Mesenchymal stem cell (in vitro differentiated cells and primary cell): ENCODE measurements around the gene CCL28.

ENCODE experiments used
- DNase-seq: peaks from one replicate; pipeline ENCODE4 v3.0.0-alpha.2; 2013
- H2AFZ ChIP-seq: one replicate; pipeline ENCODE4 v1.6.1; 2013; ENCODE audit warnings: low read depth, mild to moderate bottlenecking, control low read depth, inconsistent platforms, low read length, moderate library complexity
- H2AK5ac ChIP-seq: 2 replicates; pipeline ENCODE4 v1.6.1; 2013; ENCODE audit warnings: low read length, moderate library complexity, mild to moderate bottlenecking, inconsistent platforms; ENCODE audit not compliant: severe bottlenecking
- H2BK120ac ChIP-seq: one replicate; pipeline ENCODE4 v1.6.1; 2013; ENCODE audit warnings: low read depth, mild to moderate bottlenecking, inconsistent platforms, low read length, moderate library complexity
- H2BK12ac ChIP-seq, 2 experiments: one replicate each; pipeline ENCODE4 v1.6.1; 2013; ENCODE audit warnings: inconsistent platforms in 2 of 2, low read length in 2 of 2, mild to moderate bottlenecking in 2 of 2, moderate library complexity in 2 of 2, control low read depth in 1 of 2
- H2BK15ac ChIP-seq: one replicate; pipeline ENCODE4 v1.6.1; 2013; ENCODE audit warnings: mild to moderate bottlenecking, low read depth, inconsistent platforms; ENCODE audit not compliant: poor library complexity, severe bottlenecking
- H2BK5ac ChIP-seq: 2 replicates; pipeline ENCODE4 v1.6.1; 2013; ENCODE audit warnings: low read depth, mild to moderate bottlenecking, low read length, control low read depth, inconsistent platforms; ENCODE audit not compliant: poor library complexity, severe bottlenecking
- H3K14ac ChIP-seq, 2 experiments: one replicate each; pipeline ENCODE4 v1.6.1; 2013; ENCODE audit warnings: inconsistent platforms in 2 of 2, low read length in 2 of 2, control low read depth in 1 of 2, mild to moderate bottlenecking in 1 of 2, moderate library complexity in 1 of 2
- H3K18ac ChIP-seq, 2 experiments: one replicate each; pipeline ENCODE4 v1.6.1; 2013; ENCODE audit warnings: inconsistent platforms in 2 of 2, low read length in 2 of 2, control low read depth in 1 of 2, low read depth in 1 of 2, mild to moderate bottlenecking in 1 of 2
- H3K23ac ChIP-seq, 2 experiments: one replicate each; pipeline ENCODE4 v1.6.1; 2013; ENCODE audit warnings: inconsistent platforms in 2 of 2, low read length in 2 of 2, mild to moderate bottlenecking in 2 of 2, moderate library complexity in 2 of 2, control low read depth in 1 of 2
- H3K27ac ChIP-seq: 2 replicates; pipeline ENCODE4 v1.5.1; 2013; ENCODE audit warnings: mild to moderate bottlenecking, moderate library complexity, low read length, control low read depth, inconsistent platforms; ENCODE audit not compliant: poor library complexity, severe bottlenecking
- H3K27me3 ChIP-seq, 2 experiments: 2 replicates each; pipeline versions ENCODE4 v1.6.1 to v1.7.0; 2013; ENCODE audit warnings: low read length in 2 of 2, mild to moderate bottlenecking in 2 of 2, moderate library complexity in 2 of 2, control low read depth in 1 of 2, inconsistent platforms in 1 of 2; ENCODE audit not compliant: control insufficient read depth in 1 of 2, insufficient read depth in 1 of 2
- H3K36me3 ChIP-seq, 2 experiments: 2 replicates each; pipeline versions ENCODE4 v1.6.1 to v1.7.0; 2013; ENCODE audit warnings: low read length in 2 of 2, control low read depth in 1 of 2, inconsistent platforms in 1 of 2, low read depth in 1 of 2, mild to moderate bottlenecking in 1 of 2; ENCODE audit not compliant: insufficient read depth in 2 of 2, control insufficient read depth in 1 of 2
- H3K4ac ChIP-seq, 2 experiments: one replicate each; pipeline ENCODE4 v1.6.1; 2013; ENCODE audit warnings: inconsistent platforms in 2 of 2, low read length in 2 of 2, mild to moderate bottlenecking in 2 of 2, moderate library complexity in 2 of 2, control low read depth in 1 of 2, low read depth in 1 of 2
- H3K4me1 ChIP-seq: 2 replicates; pipeline ENCODE4 v1.6.1; 2013; ENCODE audit warnings: low read depth, low read length, control low read depth; ENCODE audit not compliant: control insufficient read depth, insufficient read depth
- H3K4me2 ChIP-seq: 2 replicates; pipeline ENCODE4 v1.6.1; 2013; ENCODE audit warnings: low read length, mild to moderate bottlenecking, inconsistent platforms; ENCODE audit not compliant: poor library complexity, severe bottlenecking
- H3K4me3 ChIP-seq, 2 experiments: 2 replicates each; pipeline versions ENCODE4 v1.5.1 to v1.7.0; 2013; ENCODE audit warnings: low read length in 2 of 2, mild to moderate bottlenecking in 2 of 2, control low read depth in 1 of 2, low read depth in 1 of 2; ENCODE audit not compliant: insufficient read depth in 1 of 2
- H3K79me1 ChIP-seq: replicated peaks from 2 replicates; pipeline ENCODE4 v1.6.1; 2013; ENCODE audit warnings: mild to moderate bottlenecking, control low read depth, low read length, inconsistent platforms; ENCODE audit not compliant: poor library complexity, severe bottlenecking
- H3K9ac ChIP-seq: 2 replicates; pipeline ENCODE4 v1.7.0; 2013; ENCODE audit warnings: mild to moderate bottlenecking, low read length, moderate library complexity
- H3K9me3 ChIP-seq: 2 replicates; pipeline ENCODE4 v1.7.0; 2013; ENCODE audit warnings: mild to moderate bottlenecking, low read length; ENCODE audit not compliant: control insufficient read depth
- H4K8ac ChIP-seq: one replicate; pipeline ENCODE4 v1.6.1; 2013; ENCODE audit warnings: inconsistent platforms, mild to moderate bottlenecking, low read length, moderate library complexity
- H4K91ac ChIP-seq: one replicate; pipeline ENCODE4 v1.6.1; 2013; ENCODE audit warnings: mild to moderate bottlenecking, low read length, inconsistent platforms
- WGBS: methylation state at CpG from one replicate; pipeline ENCODE4 v1.1.7; 2013; ENCODE audit warnings: mixed read lengths; 5-methylcytosine and 5-hydroxymethylcytosine counted together

Gene CCL28

DNA sequence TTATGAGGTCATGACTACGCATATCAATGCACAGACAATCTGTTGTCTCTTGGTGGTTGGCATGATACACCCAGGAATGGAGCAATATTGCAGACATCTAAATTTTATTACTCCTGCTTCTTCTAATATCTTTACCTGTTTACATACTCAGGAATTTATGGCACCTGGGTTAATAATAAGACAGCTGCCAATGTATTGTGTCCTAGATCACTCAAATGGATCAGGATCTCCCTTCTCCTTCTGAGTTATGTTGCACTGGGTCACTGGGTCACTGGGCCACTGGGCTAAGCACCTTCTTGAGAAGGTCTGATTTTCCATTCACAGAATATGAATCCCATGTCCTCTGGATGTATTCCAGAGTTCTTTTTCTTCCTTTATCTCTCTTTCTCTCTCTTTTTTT is 41.8 kb downstream of the CCL28 start:
- H3K27me3 ChIP-seq: no peaks in the 10 kb centered on the region
- H4K91ac ChIP-seq: no peak overlapping the region
- WGBS: 100% methylated on average over 1 of the region's 1 CpG
- DNase-seq: no peak
- H3K79me1 ChIP-seq: no peaks in the 10 kb centered on the region
- H3K4me3 ChIP-seq: no peak overlapping the region
- H3K4ac ChIP-seq: no peak overlapping the region
- no peak overlapping the region for H3K14ac ChIP-seq
- no peak overlapping the region for H3K18ac ChIP-seq
- H3K9ac ChIP-seq: no peak overlapping the region
- no peak overlapping the region for H3K23ac ChIP-seq
- no peaks in the 10 kb centered on the region for H3K9me3 ChIP-seq
- no peak overlapping the region for H2BK15ac ChIP-seq
- no peaks in the 10 kb centered on the region for H3K36me3 ChIP-seq
- H2AK5ac ChIP-seq: no peak overlapping the region
- no peak overlapping the region for H2BK5ac ChIP-seq
- no peak overlapping the region for H3K4me2 ChIP-seq
- H3K4me1 ChIP-seq: no peaks in the 10 kb centered on the region
- H2BK120ac ChIP-seq: no peak overlapping the region
- no peak overlapping the region for H2BK12ac ChIP-seq
- no peak overlapping the region for H2AFZ ChIP-seq
- no peak overlapping the region for H3K27ac ChIP-seq
- no peak overlapping the region for H4K8ac ChIP-seq

DNA sequence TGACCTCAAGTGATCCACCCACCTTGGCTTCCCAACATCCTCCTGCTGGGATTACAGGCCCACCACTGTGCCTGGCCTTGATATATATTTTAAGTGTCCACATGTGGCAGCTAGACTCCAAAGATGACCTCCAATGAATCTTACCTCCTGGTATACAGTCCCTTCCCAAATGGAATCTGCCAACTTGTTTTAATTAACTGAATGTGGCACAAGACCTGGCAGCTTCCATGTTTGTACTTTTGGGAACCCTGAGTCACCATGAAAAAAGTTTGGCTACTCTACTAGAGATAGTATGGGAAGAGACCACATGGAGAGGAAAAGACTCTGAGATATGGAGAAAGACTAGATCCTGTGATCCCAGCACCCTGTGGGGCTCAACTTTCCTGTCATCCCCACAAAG is 42.5 kb downstream of the CCL28 start:
- H4K8ac ChIP-seq: no peak overlapping the region
- no peak overlapping the region for H2BK120ac ChIP-seq
- no peak overlapping the region for H3K9ac ChIP-seq

DNA sequence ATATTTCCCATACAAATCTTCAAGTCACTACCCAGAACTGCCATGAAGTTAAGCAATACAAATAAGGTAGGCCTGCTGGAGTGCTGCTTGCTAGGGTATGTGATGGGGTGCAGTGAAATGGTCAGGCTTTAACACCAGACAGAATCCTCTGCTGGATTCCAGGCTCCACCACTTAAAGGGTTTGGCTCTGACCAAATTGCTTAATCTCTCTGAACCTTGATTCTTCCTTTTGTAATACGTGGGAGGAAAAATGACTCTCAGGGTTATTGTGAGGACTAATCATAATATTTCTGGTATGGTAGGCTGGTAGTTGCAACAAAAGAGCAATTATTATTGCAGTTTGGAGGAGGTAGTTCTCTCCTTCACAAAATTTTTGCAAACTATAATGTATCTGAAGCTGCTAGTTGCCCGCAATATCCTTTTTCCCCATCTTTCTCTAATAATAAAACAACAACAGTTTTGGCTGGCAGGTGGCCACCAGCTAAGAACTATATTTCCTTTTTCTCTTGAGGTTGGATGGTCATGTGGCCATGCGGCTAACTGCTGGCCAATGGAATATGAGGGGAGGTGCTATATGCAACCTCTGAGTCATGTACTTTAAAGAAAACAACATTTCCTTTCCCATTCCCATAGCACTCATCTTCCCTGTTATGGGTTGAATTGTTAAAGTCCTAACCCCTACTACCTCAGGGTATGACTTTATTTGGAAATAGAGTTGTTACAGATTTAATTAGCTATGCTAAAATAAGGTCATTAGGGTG is 44.1 kb downstream of the CCL28 start:
- Histone ChIP-seq H2BK5ac (no peak overlapping the region), H3K4me2 (no peak overlapping the region), H3K14ac (no peak overlapping the region), H3K9me3 (no peaks in the 10 kb centered on the region), H2BK15ac (no peak overlapping the region), H2AFZ (no peak overlapping the region), H3K4me3 (no peak overlapping the region), H4K8ac (no peak overlapping the region), H4K91ac (no peak overlapping the region), H2AK5ac (no peak overlapping the region), H3K36me3 (no peaks in the 10 kb centered on the region), H3K9ac (no peak overlapping the region), H3K27ac (no peak overlapping the region), H3K79me1 (no peaks in the 10 kb centered on the region), H3K4ac (no peak overlapping the region), H3K18ac (no peak overlapping the region), H3K27me3 (peaks cover 4% of the 10 kb centered on the region in 2 experiments), H2BK12ac (no peak overlapping the region), H3K4me1 (no peaks in the 10 kb centered on the region), H2BK120ac (no peak overlapping the region), H3K23ac (no peak overlapping the region)
- DNase-seq: no peak
- 77% methylated on average over 1 of the region's 3 CpGs for WGBS

More for the DNA sequence above, 42.5 kb downstream of the CCL28 start:
- no peaks in the 10 kb centered on the region for H3K36me3 ChIP-seq
- no peak for DNase-seq
- no peak overlapping the region for H4K91ac ChIP-seq
- no peaks in the 10 kb centered on the region for H3K79me1 ChIP-seq
- no peak overlapping the region for H3K27ac ChIP-seq
- H3K27me3 ChIP-seq: no peaks in the 10 kb centered on the region
- no peak overlapping the region for H3K4me2 ChIP-seq
- no peak overlapping the region for H3K14ac ChIP-seq
- no peak overlapping the region for H3K4ac ChIP-seq
- H3K4me3 ChIP-seq: no peak overlapping the region
- H2BK15ac ChIP-seq: no peak overlapping the region
- H3K23ac ChIP-seq: no peak overlapping the region
- no peak overlapping the region for H2BK12ac ChIP-seq
- no peak overlapping the region for H2BK5ac ChIP-seq
- no peaks in the 10 kb centered on the region for H3K4me1 ChIP-seq
- H3K9me3 ChIP-seq: no peaks in the 10 kb centered on the region
- no peak overlapping the region for H2AFZ ChIP-seq
- no peak overlapping the region for H3K18ac ChIP-seq
- no peak overlapping the region for H2AK5ac ChIP-seq

DNA sequence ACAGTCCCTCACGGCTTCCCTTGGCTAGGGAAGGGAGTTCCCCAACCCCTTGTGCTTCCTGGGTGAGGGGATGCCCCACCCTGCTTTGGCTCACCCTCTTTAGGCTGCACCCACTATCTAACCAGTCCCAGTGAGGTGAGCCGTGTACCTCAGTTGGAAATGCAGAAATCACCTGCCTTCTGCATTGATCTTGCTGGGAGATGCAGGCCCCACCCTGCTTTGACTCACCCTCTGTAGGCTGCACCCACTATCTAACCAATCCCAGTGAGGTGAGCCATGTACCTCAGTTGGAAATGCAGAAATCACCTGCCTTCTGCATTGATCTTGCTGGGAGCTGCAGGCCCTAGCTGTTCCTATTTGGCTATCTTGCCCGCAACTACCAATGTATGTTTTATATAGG is 44.7 kb downstream of the CCL28 start:
- no peak overlapping the region for H3K4me3 ChIP-seq
- H2BK12ac ChIP-seq: no peak overlapping the region
- DNase-seq: no peak
- H3K9ac ChIP-seq: no peak overlapping the region
- H3K27me3 ChIP-seq: peaks cover 4 to 6% of the 10 kb centered on the region in 2 experiments
- H3K9me3 ChIP-seq: no peaks in the 10 kb centered on the region
- H2BK15ac ChIP-seq: no peak overlapping the region
- H4K91ac ChIP-seq: no peak overlapping the region
- WGBS: 65% methylated on average over 2 of the region's 3 CpGs
- H2BK5ac ChIP-seq: no peak overlapping the region
- H4K8ac ChIP-seq: no peak overlapping the region
- H3K79me1 ChIP-seq: no peaks in the 10 kb centered on the region
- H3K27ac ChIP-seq: no peak overlapping the region
- H3K4me1 ChIP-seq: no peaks in the 10 kb centered on the region
- H2AFZ ChIP-seq: no peak overlapping the region
- H3K14ac ChIP-seq: no peak overlapping the region
- H3K4me2 ChIP-seq: no peak overlapping the region
- H3K4ac ChIP-seq: no peak overlapping the region
- no peaks in the 10 kb centered on the region for H3K36me3 ChIP-seq
- no peak overlapping the region for H2AK5ac ChIP-seq
- H2BK120ac ChIP-seq: no peak overlapping the region
- no peak overlapping the region for H3K18ac ChIP-seq
- no peak overlapping the region for H3K23ac ChIP-seq
